K562 (cell line): ENCODE results near the gene HBP1. TPM values are rescaled to one million over a fixed set of nuclear protein-coding genes. Genes with fewer than 3 reads are reported as not detected.
A peak's percentile ranks its signal among the peaks of the same experiment; 100 is the strongest.

Experiments
- ATAC-seq: fragments of 200-7000 bp; cut with Tn5 transposase; 3 replicates; pipeline ENCODE4 v1.9.1; 2020; ENCODE audit warnings: moderate library complexity
- BruUV-seq: library from RNA; stranded (reverse); fragments of 400-500 nt; replicated peaks from 2 replicates; lab custom pipeline; 2021; lab: Mats Ljungman, UMichigan
- CTCF ChIA-PET: fragments of 300-600 bp; formaldehyde crosslinking; extraction: SDS; loops from one replicate; lab custom pipeline; 2021; ENCODE audit warnings: low intra/inter-chr PET ratio; lab: Yijun Ruan, JAX
- POLR2A ChIA-PET: fragments of 300-600, 350-650 bp; sonication (Branson Sonifier 250); formaldehyde crosslinking; extraction: SDS; loops from one replicate; lab custom pipeline; 2021; ENCODE audit warnings: antibody characterized with exemption, inconsistent platforms; lab: Yijun Ruan, JAX
- DNase-seq, 4 experiments: peaks; one replicate each; pipeline versions ENCODE4 v3.0.0 to v3.0.0-alpha.2; 2011 to 2018; ENCODE audit warnings: low spot score in 3 of 4, mixed read lengths in 3 of 4; ENCODE audit errors: extremely low read depth in 1 of 4
- FAIRE-seq: peaks from 2 replicates; lab custom pipeline; 2011; peaks lifted over from hg19 to GRCh38; lab: Jason Lieb, UNC
- H2AFZ ChIP-seq: 2 replicates; pipeline ENCODE4 v1.6.0; 2011; ENCODE audit warnings: low read depth, low read length, control low read depth, inconsistent platforms
- H3K27ac ChIP-seq: fragments of 200-600 bp; 3 replicates; pipeline ENCODE4 v1.8.0; 2011; ENCODE audit warnings: low read depth, mild to moderate bottlenecking, control low read depth, inconsistent platforms, low read length, moderate library complexity, mixed read lengths; ENCODE audit errors: extremely low read depth
- H3K27me3 ChIP-seq, 2 experiments: fragments of 300-600 bp in 1 of 2; 2 replicates in 1 of 2; 3 replicates in 1 of 2; pipeline versions ENCODE4 v1.6.0 to v1.8.0; 2011; ENCODE audit warnings: inconsistent platforms in 2 of 2, low read length in 2 of 2, mild to moderate bottlenecking in 1 of 2, mixed read lengths in 1 of 2, moderate library complexity in 1 of 2; ENCODE audit not compliant: control insufficient read depth in 2 of 2, insufficient read depth in 2 of 2
- H3K36me3 ChIP-seq: fragments of 300-600 bp; 3 replicates; pipeline ENCODE4 v1.8.0; 2011; ENCODE audit warnings: mild to moderate bottlenecking, low read length, inconsistent platforms; ENCODE audit not compliant: control insufficient read depth, insufficient read depth
- H3K4me1 ChIP-seq, 2 experiments: fragments of 200-600 bp in 1 of 2; replicated peaks in 1 of 2; 2 replicates in 1 of 2; 3 replicates in 1 of 2; pipeline versions ENCODE4 v1.5.1 to v1.8.0; 2011; ENCODE audit warnings: inconsistent platforms in 2 of 2, low read length in 2 of 2, mild to moderate bottlenecking in 1 of 2, mixed read lengths in 1 of 2, moderate library complexity in 1 of 2; ENCODE audit not compliant: control insufficient read depth in 2 of 2, insufficient read depth in 2 of 2
- H3K4me2 ChIP-seq: 2 replicates; pipeline ENCODE4 v1.6.1; 2011; ENCODE audit warnings: low read length, control low read depth, inconsistent platforms, mixed read lengths; ENCODE audit not compliant: insufficient read depth
- H3K4me3 ChIP-seq: fragments of 200-600 bp; sonication (generic), shearing (Covaris generic); 2 replicates; pipeline ENCODE4 v1.5.1; 2016; ENCODE audit warnings: control low read depth, inconsistent platforms
- H3K79me2 ChIP-seq: fragments of 200-600 bp; 3 replicates; pipeline ENCODE4 v1.8.0; 2011; ENCODE audit warnings: low read length, inconsistent platforms; ENCODE audit not compliant: control insufficient read depth, insufficient read depth
- H3K9ac ChIP-seq, 2 experiments: 2 replicates each; pipeline versions ENCODE4 v1.6.0 to v1.6.1; 2011; ENCODE audit warnings: low read depth in 2 of 2, low read length in 2 of 2, control low read depth in 1 of 2, inconsistent platforms in 1 of 2, mild to moderate bottlenecking in 1 of 2, mixed read lengths in 1 of 2; ENCODE audit not compliant: insufficient read depth in 1 of 2
- H3K9me1 ChIP-seq: one replicate; pipeline ENCODE4 v1.6.0; 2011; ENCODE audit warnings: inconsistent platforms, mild to moderate bottlenecking, low read length, moderate library complexity; ENCODE audit not compliant: control insufficient read depth, insufficient read depth
- H3K9me3 ChIP-seq: replicated peaks from 2 replicates; pipeline ENCODE4 v1.5.1; 2011; ENCODE audit warnings: low read depth, low read length, inconsistent platforms; ENCODE audit not compliant: control insufficient read depth, insufficient read depth
- H4K20me1 ChIP-seq: replicated peaks from 2 replicates; pipeline ENCODE4 v1.6.1; 2011; ENCODE audit warnings: low read length, inconsistent platforms, mixed read lengths; ENCODE audit not compliant: control insufficient read depth, insufficient read depth
- C11orf30 ChIP-seq: fragments of 450-650 bp; IDR thresholded peaks from 2 replicates; pipeline ENCODE4 v1.6.1; 2016; ENCODE audit warnings: low read depth, mild to moderate bottlenecking
- FOXP1 ChIP-seq: sonication (generic); formaldehyde crosslinking; IDR thresholded peaks from 2 replicates; pipeline ENCODE4 v1.8.0; 2022; ENCODE audit warnings: mild to moderate bottlenecking, missing genetic modification reagents
- FUS ChIP-seq: fragments of 200-400 bp; formaldehyde crosslinking; optimal IDR thresholded peaks from 2 replicates; pipeline ENCODE3; 2017; ENCODE audit warnings: low read depth, low read length
- GTF2A2 ChIP-seq: IDR thresholded peaks from 2 replicates; pipeline ENCODE4 v1.6.1; 2016; ENCODE audit warnings: mild to moderate bottlenecking, missing genetic modification characterization, missing compliant biosample characterization
- HMG20A ChIP-seq: fragments of 450-650 bp; formaldehyde crosslinking; conservative IDR thresholded peaks from 2 replicates; pipeline ENCODE4 v1.4.0; 2020; ENCODE audit warnings: mild to moderate bottlenecking, mixed read lengths
- MAFF ChIP-seq: IDR thresholded peaks from 2 replicates; pipeline ENCODE4 v1.6.1; 2012; ENCODE audit warnings: low read length, improper control_type of control experiment
- POLR2B ChIP-seq: fragments of 450-650 bp; IDR thresholded peaks from 2 replicates; pipeline ENCODE4 v1.6.1; 2018; ENCODE audit warnings: low read depth; ENCODE audit not compliant: partially characterized antibody
- RBM22 ChIP-seq: fragments of 200-400 bp; formaldehyde crosslinking; IDR thresholded peaks from 2 replicates; pipeline ENCODE4 v1.6.1; 2018; ENCODE audit warnings: low read length, low read depth; ENCODE audit not compliant: poor library complexity, severe bottlenecking
- TEAD4 ChIP-seq, 2 experiments: sonication (generic) in 1 of 2; formaldehyde crosslinking in 1 of 2; IDR thresholded peaks; 2 replicates each; pipeline versions ENCODE4 v1.6.1 to v1.8.0; 2012 to 2022; ENCODE audit warnings: borderline replicate concordance in 1 of 2, inconsistent platforms in 1 of 2, low read length in 1 of 2, mild to moderate bottlenecking in 1 of 2, missing genetic modification reagents in 1 of 2
- ZNF316 ChIP-seq: fragments of 450-650 bp; IDR thresholded peaks from 2 replicates; pipeline ENCODE4 v1.6.1; 2016
- WGBS: fragments of 100-300 bp; shearing (Covaris generic); methylation state at CpG from one replicate; pipeline ENCODE4 v1.1.6; 2016; ENCODE audit warnings: low coverage, mixed read lengths; ENCODE audit not compliant: insufficient coverage; ENCODE audit errors: missing lambda C conversion rate; 5-methylcytosine and 5-hydroxymethylcytosine counted together
- in situ Hi-C: fragments of 300-500 bp; cut with MboI; formaldehyde crosslinking; loops from 4 replicates; pipeline ENCODE4 v1.15.0; 2018; ENCODE audit warnings: inconsistent platforms, mixed read lengths
- intact Hi-C: fragments of 100-400 bp; cut with micrococcal nuclease; formaldehyde crosslinking; loops from 2 replicates; pipeline ENCODE4 v1.14.2; 2022
- polyA plus RNA-seq, 8 experiments: library from polyadenylated mRNA; depleted of rRNA in 4 of 8; stranded (reverse) in 5 of 8; unstranded in 3 of 8; fragments of >200 nt; fragmentation: Nextera tagmentation in 2 of 8; fragmentation: Illumina TruSeq in 1 of 8; extraction: Ambion mirVana in 2 of 8; extraction: Trizol in 1 of 8; gene quantifications; 2 replicates each; pipeline versions ENCODE4 v1.2.1 to v1.2.3, GENCODE V29; 2011 to 2014; ENCODE audit warnings: inconsistent platforms in 1 of 8, missing spikeins in 1 of 8
- total RNA-seq, 7 experiments: library from RNA; depleted of rRNA in 6 of 7; stranded (reverse); fragments of >200 nt in 6 of 7; fragmentation: Illumina TruSeq in 2 of 7; extraction: Trizol in 2 of 7; gene quantifications; 2 replicates each; pipeline versions ENCODE4 v1.2.1 to v1.2.3, GENCODE V29; 2011 to 2021; ENCODE audit warnings: low replicate concordance in 1 of 7
- TF ChIP-seq, protein P1 (sequence below), 2 experiments: IDR thresholded peaks; 2 replicates each; pipeline ENCODE4 v1.6.1; 2011; ENCODE audit warnings: borderline replicate concordance in 1 of 2, control low read depth in 1 of 2, low read depth in 1 of 2, low read length in 1 of 2, mild to moderate bottlenecking in 1 of 2, mixed read lengths in 1 of 2, moderate library complexity in 1 of 2; ENCODE audit not compliant: insufficient read depth in 1 of 2, insufficient read length in 1 of 2, poor library complexity in 1 of 2, severe bottlenecking in 1 of 2; ENCODE audit errors: extremely low read depth in 1 of 2
- TF ChIP-seq, protein P2 (sequence below): fragments of 250-450 bp; sonication (Bioruptor Pico); IDR thresholded peaks from 2 replicates; pipeline ENCODE4 v1.4.0; 2020; ENCODE audit warnings: mild to moderate bottlenecking, moderate library complexity

HBP1 gene
- total and polyA plus RNA-seq, 9 of the 15 experiments (the other 6 are each of a cell fraction or from before 2014, with no cell fraction given): 18.7 to 59.9 (median 27.0) TPM

DNA sequence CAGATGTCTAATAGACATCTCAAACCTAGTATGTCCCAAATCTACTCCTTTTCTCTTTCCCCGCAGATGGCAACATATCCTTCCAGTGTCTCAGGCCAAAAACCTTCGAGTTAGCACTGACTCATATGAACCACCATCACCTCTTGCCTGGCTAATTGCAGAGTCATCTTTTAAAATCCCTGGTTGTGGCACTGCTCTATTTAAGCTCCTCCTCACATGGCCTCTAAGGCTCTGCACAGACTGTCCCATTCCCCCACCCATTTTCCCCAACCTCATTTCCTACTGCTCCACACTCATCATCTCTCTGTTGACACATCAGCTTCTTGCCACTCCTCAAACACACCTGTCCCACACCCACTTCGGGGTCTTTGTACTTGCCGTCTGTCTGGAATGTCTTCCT lies 16.8 kb upstream of the HBP1 start:
- intact Hi-C loops (no loop called here), in situ Hi-C loops (no loop called here)
- Histone ChIP-seq H3K36me3 (peaks cover 82% of the 10 kb centered on the region), H3K4me3 (no peak overlapping the region), H4K20me1 (0 out of 2 replicates have a peak, but pooled peaks cover 3% of the 10 kb centered on the region), H3K9me3 (no peaks in the 10 kb centered on the region), H3K79me2 (peaks cover 5% of the 10 kb centered on the region; the same call in 2 of the 3 replicates), H3K27me3 (no peaks in the 10 kb centered on the region), H3K4me2 (no peak overlapping the region), H3K27ac (no peak overlapping the region), H3K4me1 (no peaks in the 10 kb centered on the region), H3K9ac (no peak overlapping the region), H2AFZ (no peak overlapping the region), H3K9me1 (no peaks in the 10 kb centered on the region)
- ChIA-PET POLR2A (interaction anchor here (0.8 to 2.2 kb wide), 7 partner anchors 11 to 359 kb away, joined by 3 to 13 read pairs (median 4); partner anchors contain the start of gene HBP1), CTCF (interaction anchor here (6.4 to 8.0 kb wide), 2 partner anchors 205 to 358 kb away, joined by 75 to 188 read pairs; no protein-coding TSS in a partner anchor)
- BruUV-seq: no TSS peak
- TF ChIP-seq FOXP1 (no peak), FUS (no peak), C11orf30 (peak; percentile 53), GTF2A2 (tag) (no peak), MAFF (no peak), RBM22 (peak; percentile 37), HMG20A (no peak), ZNF316 (peak; percentile 82), TEAD4 (IDR thresholded peaks at IDR 0.05; ENCODE audit: low read length) (no peak), TEAD4 (CRISPR knock-in tag; IDR thresholded peaks at IDR 0.05; ENCODE audit: borderline replicate concordance) (no peak), POLR2B (peak; percentile 19)
- TF ChIP-seq, protein P1, sequence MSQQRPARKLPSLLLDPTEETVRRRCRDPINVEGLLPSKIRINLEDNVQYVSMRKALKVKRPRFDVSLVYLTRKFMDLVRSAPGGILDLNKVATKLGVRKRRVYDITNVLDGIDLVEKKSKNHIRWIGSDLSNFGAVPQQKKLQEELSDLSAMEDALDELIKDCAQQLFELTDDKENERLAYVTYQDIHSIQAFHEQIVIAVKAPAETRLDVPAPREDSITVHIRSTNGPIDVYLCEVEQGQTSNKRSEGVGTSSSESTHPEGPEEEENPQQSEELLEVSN (IDR thresholded peaks at IDR 0.05; ENCODE audit: borderline replicate concordance in 1 of 2, extremely low read depth in 1 of 2, insufficient read depth in 1 of 2, insufficient read length in 1 of 2, low read depth in 1 of 2, low read length in 1 of 2, poor library complexity in 1 of 2, severe bottlenecking in 1 of 2): no peak
- TF ChIP-seq, protein P2, sequence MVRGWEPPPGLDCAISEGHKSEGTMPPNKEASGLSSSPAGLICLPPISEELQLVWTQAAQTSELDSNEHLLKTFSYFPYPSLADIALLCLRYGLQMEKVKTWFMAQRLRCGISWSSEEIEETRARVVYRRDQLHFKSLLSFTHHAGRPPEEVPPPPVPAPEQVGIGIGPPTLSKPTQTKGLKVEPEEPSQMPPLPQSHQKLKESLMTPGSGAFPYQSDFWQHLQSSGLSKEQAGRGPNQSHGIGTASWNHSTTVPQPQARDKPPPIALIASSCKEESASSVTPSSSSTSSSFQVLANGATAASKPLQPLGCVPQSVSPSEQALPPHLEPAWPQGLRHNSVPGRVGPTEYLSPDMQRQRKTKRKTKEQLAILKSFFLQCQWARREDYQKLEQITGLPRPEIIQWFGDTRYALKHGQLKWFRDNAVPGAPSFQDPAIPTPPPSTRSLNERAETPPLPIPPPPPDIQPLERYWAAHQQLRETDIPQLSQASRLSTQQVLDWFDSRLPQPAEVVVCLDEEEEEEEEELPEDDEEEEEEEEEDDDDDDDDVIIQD (CRISPR knock-in tag): no peak
- no peak for DNase-seq
- no peak for FAIRE-seq
- 92% methylated on average over 4 of the region's 4 CpGs for WGBS
- no peak for ATAC-seq
